Measurements from ENCODE around the gene EDNRA. TPM values are rescaled to one million over a fixed set of nuclear protein-coding genes. Genes with fewer than 3 reads are reported as not detected.

The EDNRA gene
- polyA plus RNA-seq, 1 of the 3 experiments (the other 2 are of a cell fraction): 1.2 TPM

DNA sequence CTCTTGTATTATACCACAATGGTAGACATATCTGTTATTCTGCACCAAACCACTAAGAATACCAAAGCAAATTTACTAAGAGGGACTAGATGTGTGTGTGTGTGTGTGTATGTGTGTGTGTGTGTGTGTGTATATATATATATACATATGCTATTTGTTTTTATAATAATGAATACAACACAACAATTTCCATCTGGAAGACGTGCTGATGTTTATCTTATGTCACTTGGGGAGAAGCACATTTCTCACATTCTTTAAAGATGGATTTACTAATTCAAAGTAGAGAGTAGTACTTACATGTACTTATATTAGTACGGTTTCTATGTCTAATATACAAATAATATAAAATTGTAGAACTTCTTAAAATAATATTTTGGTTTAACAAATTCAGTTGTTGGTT lies 52.0 kb downstream of the EDNRA start:
- peaks cover 0 to 5% of the 10 kb centered on the region in 2 experiments for H3K36me3 ChIP-seq (replicated peaks in 1 of 2; ENCODE audit: control insufficient read depth in 1 of 2, insufficient read depth in 2 of 2, low read length in 1 of 2)
- H3K27ac ChIP-seq (ENCODE audit: low read depth in 2 of 2, low read length in 1 of 2): peak overlapping the region in 1 of 2 experiments; percentile 53; a peak in 1 of 4 replicates
- H3K9me3 ChIP-seq: no peaks in the 10 kb centered on the region
- no peak overlapping the region for H3K9ac ChIP-seq
- H3K9me2 ChIP-seq: no peaks in the 10 kb centered on the region
- H3K4me3 ChIP-seq (ENCODE audit: low read depth in 2 of 2, low read length in 1 of 2): no peak overlapping the region
- ChIA-PET CTCF (no interaction called here), POLR2A (no interaction called here)
- 62% methylated on average over 2 of the region's 2 CpGs for WGBS (ENCODE audit: low lambda C conversion rate)
- TF ChIP-seq CTCF (IDR thresholded peaks at IDR 0.05): no peak
- TF ChIP-seq SMC3 (IDR thresholded peaks at IDR 0.05; ENCODE audit: low read depth, low read length): no peak
- TF ChIP-seq, protein P1, sequence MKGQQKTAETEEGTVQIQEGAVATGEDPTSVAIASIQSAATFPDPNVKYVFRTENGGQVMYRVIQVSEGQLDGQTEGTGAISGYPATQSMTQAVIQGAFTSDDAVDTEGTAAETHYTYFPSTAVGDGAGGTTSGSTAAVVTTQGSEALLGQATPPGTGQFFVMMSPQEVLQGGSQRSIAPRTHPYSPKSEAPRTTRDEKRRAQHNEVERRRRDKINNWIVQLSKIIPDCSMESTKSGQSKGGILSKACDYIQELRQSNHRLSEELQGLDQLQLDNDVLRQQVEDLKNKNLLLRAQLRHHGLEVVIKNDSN (IDR thresholded peaks at IDR 0.05; ENCODE audit: borderline replicate concordance, low read depth): no peak
- TF ChIP-seq ZBTB33 (IDR thresholded peaks at IDR 0.05; ENCODE audit: borderline replicate concordance, low read depth): no peak
- TF ChIP-seq RFX5 (IDR thresholded peaks at IDR 0.05; ENCODE audit: low read length): no peak
- TF ChIP-seq MEF2A (IDR thresholded peaks at IDR 0.05; ENCODE audit: borderline replicate concordance, low read depth): no peak
- no peak for TF ChIP-seq TAF1 (IDR thresholded peaks at IDR 0.05; ENCODE audit: borderline replicate concordance, low read depth, low read length)
- TF ChIP-seq GATA2 (CRISPR knock-in tag; IDR thresholded peaks at IDR 0.05): no peak
- TF ChIP-seq, protein P2, sequence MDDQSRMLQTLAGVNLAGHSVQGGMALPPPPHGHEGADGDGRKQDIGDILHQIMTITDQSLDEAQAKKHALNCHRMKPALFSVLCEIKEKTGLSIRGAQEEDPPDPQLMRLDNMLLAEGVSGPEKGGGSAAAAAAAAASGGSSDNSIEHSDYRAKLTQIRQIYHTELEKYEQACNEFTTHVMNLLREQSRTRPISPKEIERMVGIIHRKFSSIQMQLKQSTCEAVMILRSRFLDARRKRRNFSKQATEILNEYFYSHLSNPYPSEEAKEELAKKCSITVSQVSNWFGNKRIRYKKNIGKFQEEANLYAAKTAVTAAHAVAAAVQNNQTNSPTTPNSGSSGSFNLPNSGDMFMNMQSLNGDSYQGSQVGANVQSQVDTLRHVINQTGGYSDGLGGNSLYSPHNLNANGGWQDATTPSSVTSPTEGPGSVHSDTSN (IDR thresholded peaks at IDR 0.05): no peak
- TF ChIP-seq RXRA (IDR thresholded peaks at IDR 0.05; ENCODE audit: borderline replicate concordance, low read depth): no peak
- TF ChIP-seq REST (IDR thresholded peaks at IDR 0.05; ENCODE audit: low read depth, low read length): no peak
- no peak for TF ChIP-seq GABPA (IDR thresholded peaks at IDR 0.05; ENCODE audit: low read depth)
- TF ChIP-seq TEAD4 (IDR thresholded peaks at IDR 0.05; ENCODE audit: borderline replicate concordance, insufficient read depth): no peak
- no peak for TF ChIP-seq NRF1 (IDR thresholded peaks at IDR 0.05; ENCODE audit: low read depth, low read length)
- TF ChIP-seq, protein P3, sequence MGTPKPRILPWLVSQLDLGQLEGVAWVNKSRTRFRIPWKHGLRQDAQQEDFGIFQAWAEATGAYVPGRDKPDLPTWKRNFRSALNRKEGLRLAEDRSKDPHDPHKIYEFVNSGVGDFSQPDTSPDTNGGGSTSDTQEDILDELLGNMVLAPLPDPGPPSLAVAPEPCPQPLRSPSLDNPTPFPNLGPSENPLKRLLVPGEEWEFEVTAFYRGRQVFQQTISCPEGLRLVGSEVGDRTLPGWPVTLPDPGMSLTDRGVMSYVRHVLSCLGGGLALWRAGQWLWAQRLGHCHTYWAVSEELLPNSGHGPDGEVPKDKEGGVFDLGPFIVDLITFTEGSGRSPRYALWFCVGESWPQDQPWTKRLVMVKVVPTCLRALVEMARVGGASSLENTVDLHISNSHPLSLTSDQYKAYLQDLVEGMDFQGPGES (IDR thresholded peaks at IDR 0.05; ENCODE audit: low read depth, low read length): no peak
- TF ChIP-seq FOSL2 (IDR thresholded peaks at IDR 0.05; ENCODE audit: borderline replicate concordance, low read depth): no peak
- no peak for TF ChIP-seq RCOR1 (IDR thresholded peaks at IDR 0.05; ENCODE audit: low read length)
- no peak for TF ChIP-seq ELF1 (IDR thresholded peaks at IDR 0.05)
- H3K4me2 ChIP-seq: no peak overlapping the region
- H2AFZ ChIP-seq (ENCODE audit: low read depth): no peak overlapping the region
- H4K20me1 ChIP-seq (ENCODE audit: insufficient read depth): no peaks in the 10 kb centered on the region
- no peak for DNase-seq
- H3K27me3 ChIP-seq (ENCODE audit: insufficient read depth): no peaks in the 10 kb centered on the region
- no peaks in the 10 kb centered on the region; a peak in 1 of 4 replicates for H3K4me1 ChIP-seq (ENCODE audit: control insufficient read depth in 1 of 2, insufficient read depth in 2 of 2, low read depth in 1 of 2, low read length in 1 of 2)
- no peaks in the 10 kb centered on the region for H3K79me2 ChIP-seq (ENCODE audit: insufficient read depth)
- H3F3A ChIP-seq (replicated peaks; ENCODE audit: insufficient read depth): no peaks in the 10 kb centered on the region

All from SK-N-SH (cell line).